SU-DHL-6 (cell line): Measurements from ENCODE around the gene MACROH2A2.

Experiments used
- H2AFZ ChIP-seq: fragments of 200-600 bp; sonication (generic); 2 replicates; pipeline ENCODE4 v1.6.1; 2014; ENCODE audit warnings: low read depth, mild to moderate bottlenecking, moderate library complexity, mixed read lengths, antibody characterized with exemption, low read length; ENCODE audit not compliant: severe bottlenecking
- H3F3A ChIP-seq: fragments of 200-600 bp; shearing (Covaris generic); 2 replicates; pipeline ENCODE4 v1.6.0; 2016; ENCODE audit warnings: antibody characterized with exemption, mild to moderate bottlenecking; ENCODE audit not compliant: insufficient read depth
- H3K27ac ChIP-seq: fragments of 200-600 bp; sonication (generic); 2 replicates; pipeline ENCODE4 v1.5.1; 2016; ENCODE audit warnings: low read depth, mild to moderate bottlenecking, low read length, moderate library complexity, mixed read lengths
- H3K27me3 ChIP-seq: fragments of 200-600 bp; sonication (generic), shearing (Covaris generic); 2 replicates; pipeline ENCODE4 v1.6.0; 2014; ENCODE audit warnings: mild to moderate bottlenecking, low read length
- H3K36me3 ChIP-seq: fragments of 200-600 bp; sonication (generic); 2 replicates; pipeline ENCODE4 v1.6.1; 2014; ENCODE audit warnings: mild to moderate bottlenecking, low read length, mixed read lengths
- H3K4me2 ChIP-seq: fragments of 300-600, 200-600 bp; shearing (Covaris generic), sonication (generic); 2 replicates; pipeline ENCODE4 v1.6.0; 2014; ENCODE audit warnings: low read length, low read depth, mild to moderate bottlenecking; ENCODE audit not compliant: poor library complexity, severe bottlenecking
- H3K4me3 ChIP-seq: fragments of 200-600 bp; sonication (generic); 2 replicates; pipeline ENCODE4 v1.5.1; 2014; ENCODE audit warnings: antibody characterized with exemption, low read length, mild to moderate bottlenecking, mixed read lengths; ENCODE audit not compliant: insufficient read depth, poor library complexity, severe bottlenecking
- H3K79me2 ChIP-seq: fragments of 200-600 bp; sonication (generic); 2 replicates; pipeline ENCODE4 v1.6.1; 2014; ENCODE audit warnings: mild to moderate bottlenecking, low read length, moderate library complexity; ENCODE audit not compliant: insufficient read depth
- H3K9ac ChIP-seq: fragments of 200-600 bp; sonication (generic); 2 replicates; pipeline ENCODE4 v1.7.0; 2014; ENCODE audit warnings: mild to moderate bottlenecking, low read length
- H3K9me2 ChIP-seq: fragments of 200-600 bp; sonication (generic); replicated peaks from 2 replicates; pipeline ENCODE4 v1.6.1; 2014; ENCODE audit warnings: low read length; ENCODE audit not compliant: insufficient read depth
- H3K9me3 ChIP-seq: fragments of 200-600 bp; sonication (generic); 2 replicates; pipeline ENCODE4 v1.6.1; 2014; ENCODE audit warnings: low read length, mixed read lengths; ENCODE audit not compliant: insufficient read depth
- H4K20me1 ChIP-seq: fragments of 200-600 bp; sonication (generic); 2 replicates; pipeline ENCODE4 v1.6.1; 2014; ENCODE audit warnings: low read depth, mild to moderate bottlenecking, antibody characterized with exemption, low read length, moderate library complexity, mixed read lengths
- EZH2phosphoT487 ChIP-seq: fragments of 200-600 bp; sonication (generic), shearing (Covaris generic); conservative IDR thresholded peaks from 2 replicates; pipeline ENCODE4 v1.6.1; 2018; ENCODE audit warnings: mild to moderate bottlenecking, antibody characterized with exemption, low read length, moderate library complexity, mixed read lengths
- TF ChIP-seq, protein P1 (sequence below): fragments of 200-600 bp; sonication (generic); IDR thresholded peaks from one replicate; pipeline ENCODE4 v1.5.1; 2017; ENCODE audit warnings: antibody characterized with exemption, mild to moderate bottlenecking, low read length, moderate library complexity; ENCODE audit not compliant: insufficient read depth, poor library complexity, severe bottlenecking

MACROH2A2 gene

DNA sequence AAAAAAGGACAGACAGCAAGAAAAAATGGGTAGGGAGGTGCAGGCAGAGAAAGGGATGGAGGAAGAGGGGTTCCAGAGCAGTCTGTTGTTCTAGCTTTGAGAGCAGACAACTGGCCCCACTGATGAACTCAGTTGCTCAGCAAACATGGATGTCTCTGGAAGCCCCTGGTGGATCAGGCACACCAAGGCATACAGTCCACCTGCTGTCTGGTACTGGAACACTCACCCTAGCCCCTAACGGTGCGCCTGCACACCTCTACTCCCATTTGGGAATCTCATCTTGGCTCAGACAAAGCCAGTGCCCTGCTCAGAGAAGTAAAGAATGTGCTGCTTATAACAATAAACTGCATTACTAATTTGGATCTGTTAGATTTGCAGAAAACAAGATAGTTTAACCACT is 7.7 kb downstream of the MACROH2A2 start:
- no peaks in the 10 kb centered on the region for H3K27me3 ChIP-seq
- H3K4me2 ChIP-seq = no peak overlapping the region
- no peak overlapping the region for H3K4me3 ChIP-seq
- no peaks in the 10 kb centered on the region for H3F3A ChIP-seq
- no peaks in the 10 kb centered on the region for H3K9me3 ChIP-seq
- no peaks in the 10 kb centered on the region for H4K20me1 ChIP-seq
- H3K9ac ChIP-seq = no peak overlapping the region
- no peak overlapping the region for H3K27ac ChIP-seq
- H2AFZ ChIP-seq = no peak overlapping the region
- H3K9me2 ChIP-seq = no peaks in the 10 kb centered on the region
- no peak for TF ChIP-seq EZH2phosphoT487
- TF ChIP-seq, protein P1, sequence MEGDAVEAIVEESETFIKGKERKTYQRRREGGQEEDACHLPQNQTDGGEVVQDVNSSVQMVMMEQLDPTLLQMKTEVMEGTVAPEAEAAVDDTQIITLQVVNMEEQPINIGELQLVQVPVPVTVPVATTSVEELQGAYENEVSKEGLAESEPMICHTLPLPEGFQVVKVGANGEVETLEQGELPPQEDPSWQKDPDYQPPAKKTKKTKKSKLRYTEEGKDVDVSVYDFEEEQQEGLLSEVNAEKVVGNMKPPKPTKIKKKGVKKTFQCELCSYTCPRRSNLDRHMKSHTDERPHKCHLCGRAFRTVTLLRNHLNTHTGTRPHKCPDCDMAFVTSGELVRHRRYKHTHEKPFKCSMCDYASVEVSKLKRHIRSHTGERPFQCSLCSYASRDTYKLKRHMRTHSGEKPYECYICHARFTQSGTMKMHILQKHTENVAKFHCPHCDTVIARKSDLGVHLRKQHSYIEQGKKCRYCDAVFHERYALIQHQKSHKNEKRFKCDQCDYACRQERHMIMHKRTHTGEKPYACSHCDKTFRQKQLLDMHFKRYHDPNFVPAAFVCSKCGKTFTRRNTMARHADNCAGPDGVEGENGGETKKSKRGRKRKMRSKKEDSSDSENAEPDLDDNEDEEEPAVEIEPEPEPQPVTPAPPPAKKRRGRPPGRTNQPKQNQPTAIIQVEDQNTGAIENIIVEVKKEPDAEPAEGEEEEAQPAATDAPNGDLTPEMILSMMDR = no peak
- H3K36me3 ChIP-seq = no peaks in the 10 kb centered on the region
- H3K79me2 ChIP-seq = no peaks in the 10 kb centered on the region

DNA sequence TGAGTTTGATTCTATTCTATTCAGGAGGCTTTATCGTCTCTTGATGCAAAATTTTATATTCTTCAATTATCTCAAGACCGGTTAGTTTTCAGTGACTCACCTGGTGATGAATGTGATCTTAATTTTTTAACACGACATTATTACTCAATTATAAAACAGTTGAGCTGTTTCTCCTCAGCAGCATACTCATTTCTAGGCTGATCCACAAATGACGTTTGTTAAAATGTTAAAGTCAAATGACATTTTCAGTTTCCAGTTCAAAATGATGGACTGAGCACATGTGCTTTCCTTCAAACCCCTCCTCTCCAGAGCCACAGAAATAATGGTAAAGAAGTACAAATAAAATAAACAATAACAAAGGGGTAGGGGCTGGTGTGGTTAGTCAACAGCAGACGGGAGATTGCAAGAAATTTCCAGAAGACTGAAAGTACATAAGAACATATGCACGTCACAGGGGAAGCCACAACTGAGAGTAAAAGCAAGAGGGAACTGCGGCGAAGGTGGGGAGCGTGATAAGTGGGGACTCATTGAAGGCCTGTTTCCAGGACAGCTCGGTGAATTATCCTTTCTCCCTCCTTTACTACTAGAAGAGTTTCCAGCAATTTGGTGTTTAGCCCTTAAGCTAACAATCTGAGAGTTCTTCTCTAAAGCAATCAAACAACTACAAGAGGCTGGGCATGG is 10.9 kb downstream of the MACROH2A2 start:
- H3K4me3 ChIP-seq = no peak overlapping the region
- no peaks in the 10 kb centered on the region for H3F3A ChIP-seq
- H3K79me2 ChIP-seq = no peaks in the 10 kb centered on the region
- H3K9ac ChIP-seq = no peak overlapping the region
- H3K27me3 ChIP-seq = no peaks in the 10 kb centered on the region
- no peaks in the 10 kb centered on the region for H3K9me3 ChIP-seq
- H4K20me1 ChIP-seq = no peaks in the 10 kb centered on the region
- H3K36me3 ChIP-seq = no peaks in the 10 kb centered on the region
- no peak for TF ChIP-seq EZH2phosphoT487
- TF ChIP-seq, protein P1 = no peak
- no peaks in the 10 kb centered on the region for H3K9me2 ChIP-seq
- no peak overlapping the region for H3K4me2 ChIP-seq
- no peak overlapping the region for H3K27ac ChIP-seq
- no peak overlapping the region for H2AFZ ChIP-seq

DNA sequence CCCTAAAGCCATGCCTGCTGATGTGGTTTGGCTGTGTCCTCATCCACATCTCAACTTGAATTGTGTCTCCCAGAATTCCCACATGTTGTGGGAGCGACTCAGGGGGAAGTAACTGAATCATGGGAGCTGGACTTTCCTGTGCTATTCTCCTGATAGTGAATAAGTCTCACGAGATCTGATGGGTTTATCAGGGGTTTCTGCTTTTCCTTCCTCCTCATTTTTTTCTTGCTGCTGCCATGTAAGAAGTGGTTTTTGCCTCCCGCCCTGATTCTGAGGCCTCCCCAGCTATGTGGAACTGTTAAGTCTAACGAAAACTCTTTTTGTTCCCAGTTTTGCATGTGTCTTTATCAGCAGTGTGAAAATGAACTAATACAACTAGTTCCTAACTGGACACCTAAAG is 11.8 kb downstream of the MACROH2A2 start:
- Histone ChIP-seq H3K4me2 (no peak overlapping the region), H3K27ac (no peak overlapping the region), H4K20me1 (no peaks in the 10 kb centered on the region), H3K4me3 (no peak overlapping the region), H3K79me2 (no peaks in the 10 kb centered on the region), H2AFZ (no peak overlapping the region), H3K9ac (no peak overlapping the region), H3K36me3 (no peaks in the 10 kb centered on the region), H3K9me2 (no peaks in the 10 kb centered on the region), H3K27me3 (no peaks in the 10 kb centered on the region), H3K9me3 (no peaks in the 10 kb centered on the region), H3F3A (no peaks in the 10 kb centered on the region)
- TF ChIP-seq, protein P1 = no peak
- TF ChIP-seq EZH2phosphoT487 = no peak
